Measurements from ENCODE around the gene MTUS2. TPM values are rescaled to one million over a fixed set of nuclear protein-coding genes. Genes with fewer than 3 reads are reported as not detected.

Gene MTUS2
- total and polyA plus RNA-seq, 2 of the 8 experiments (the other 6 are each of a cell fraction or from before 2014, with no cell fraction given), result 0.18 to 0.80 TPM

GRCh38 chr13:29185926-29186325 is 365.8 kb downstream of the MTUS2 start:
- H2BK12ac ChIP-seq (ENCODE audit: low read depth, low read length), result no peak overlapping the region
- no peak overlapping the region for H3K4ac ChIP-seq (replicated peaks; ENCODE audit: insufficient read length, low read depth, low read length)
- no peaks in the 10 kb centered on the region for H3K23me2 ChIP-seq (ENCODE audit: low read depth, low read length)
- no peak overlapping the region for H4K91ac ChIP-seq (replicated peaks; ENCODE audit: insufficient read length, low read length)
- H3K4me2 ChIP-seq (ENCODE audit: insufficient read depth in 1 of 2, low read depth in 2 of 2, low read length in 2 of 2), result no peak overlapping the region
- no peak overlapping the region for H3K4me3 ChIP-seq (ENCODE audit: extremely low read depth in 1 of 4, insufficient read depth in 2 of 4, low read depth in 3 of 4, low read length in 4 of 4)
- H3K23ac ChIP-seq (ENCODE audit: insufficient read length), result no peak overlapping the region
- no peaks in the 10 kb centered on the region for H3K27me3 ChIP-seq (replicated peaks in 1 of 4; ENCODE audit: control insufficient read depth in 3 of 4, extremely low read depth in 1 of 4, insufficient read depth in 3 of 4, low read length in 3 of 4)
- H4K20me1 ChIP-seq (replicated peaks in 1 of 2; ENCODE audit: control insufficient read depth in 1 of 2, insufficient read depth in 2 of 2, low read length in 2 of 2), result no peaks in the 10 kb centered on the region
- H3K56ac ChIP-seq (replicated peaks; ENCODE audit: insufficient read length, low read depth, low read length), result no peak overlapping the region
- CTCF ChIA-PET (ENCODE audit: partially characterized antibody), result no interaction called here
- H3K14ac ChIP-seq (ENCODE audit: insufficient read length), result no peak overlapping the region
- H3K9me3 ChIP-seq (ENCODE audit: insufficient read depth in 2 of 2, low read depth in 1 of 2, low read length in 1 of 2), result peaks cover 0 to 5% of the 10 kb centered on the region in 2 experiments; a peak in 1 of 4 replicates
- no peak overlapping the region for H2AFZ ChIP-seq (ENCODE audit: low read length)
- POLR2A ChIA-PET (ENCODE audit: partially characterized antibody), result no interaction called here
- no peak overlapping the region for H2AK5ac ChIP-seq (ENCODE audit: low read depth, low read length)
- H3K4me1 ChIP-seq (replicated peaks in 1 of 4; ENCODE audit: control insufficient read depth in 3 of 4, insufficient read depth in 4 of 4, low read length in 3 of 4), result no peaks in the 10 kb centered on the region
- no peak overlapping the region for H3K9ac ChIP-seq (replicated peaks in 1 of 4; ENCODE audit: extremely low read depth in 1 of 4, low read depth in 3 of 4, low read length in 3 of 4)
- no peak overlapping the region for H2BK20ac ChIP-seq (ENCODE audit: low read length)
- H2BK120ac ChIP-seq (replicated peaks; ENCODE audit: low read depth, low read length), result no peak overlapping the region
- no peak overlapping the region for H2BK5ac ChIP-seq (ENCODE audit: low read depth, low read length)
- TF ChIP-seq E2F6 (IDR thresholded peaks at IDR 0.05) (no peak), KDM4A (IDR thresholded peaks at IDR 0.05; ENCODE audit: low read depth, low read length, severe bottlenecking) (no peak), BRCA1 (IDR thresholded peaks at IDR 0.05; ENCODE audit: low read depth, low read length) (no peak), TBP (IDR thresholded peaks at IDR 0.05; ENCODE audit: low read depth, low read length) (no peak), EGR1 (IDR thresholded peaks at IDR 0.05; ENCODE audit: borderline replicate concordance, low read depth, low read length) (no peak), KDM5A (IDR thresholded peaks at IDR 0.05; ENCODE audit: low read length) (no peak), TAF1 (IDR thresholded peaks at IDR 0.05; ENCODE audit: low read depth, low read length) (no peak), NANOG (IDR thresholded peaks at IDR 0.05; ENCODE audit: insufficient read depth, low read depth, low read length, poor library complexity, severe bottlenecking) (no peak), SP1 (IDR thresholded peaks at IDR 0.05; ENCODE audit: low read depth, low read length) (no peak)
- no peak overlapping the region for H4K8ac ChIP-seq (ENCODE audit: extremely low read depth, insufficient read depth, low read length)
- no peak overlapping the region for H3K27ac ChIP-seq (ENCODE audit: low read depth, low read length)
- FAIRE-seq, result no peak
- WGBS, 2 experiments (ENCODE audit: extremely low coverage in 1 of 2, insufficient coverage in 1 of 2, insufficient read length in 1 of 2, insufficient replicate concordance in 2 of 2, low coverage in 1 of 2, low lambda C conversion rate in 2 of 2, missing lambda C conversion rate in 1 of 2), result 88% methylated on average over 2 of the region's 2 CpGs; no CpG with 5 or more reads in 1 of the 2 experiments
- H3K79me1 ChIP-seq (ENCODE audit: low read depth, low read length), result no peaks in the 10 kb centered on the region
- H4K5ac ChIP-seq (ENCODE audit: insufficient read length, low read depth, low read length), result no peak overlapping the region
- H3K18ac ChIP-seq (ENCODE audit: extremely low read depth, low read length), result no peak overlapping the region
- no peak for DNase-seq (ENCODE audit: low read depth in 1 of 2, low spot score in 2 of 2)
- no peak overlapping the region for H2BK15ac ChIP-seq (ENCODE audit: low read length)
- no peaks in the 10 kb centered on the region for H3K36me3 ChIP-seq (ENCODE audit: control insufficient read depth in 2 of 4, insufficient read depth in 4 of 4, low read length in 3 of 4)
- no peaks in the 10 kb centered on the region for H3K79me2 ChIP-seq (ENCODE audit: control insufficient read depth in 1 of 2, insufficient read depth in 2 of 2, low read length in 2 of 2)
